ENCODE data around the gene ATF6. TPM values are rescaled to one million over a fixed set of nuclear protein-coding genes. Genes with fewer than 3 reads are reported as not detected.
"Not testable (repeated sequence)": the region's sequence is repeated elsewhere in the genome, so short reads cannot be mapped to it uniquely, and the experiment has no call there.

ATF6 gene, protein sequence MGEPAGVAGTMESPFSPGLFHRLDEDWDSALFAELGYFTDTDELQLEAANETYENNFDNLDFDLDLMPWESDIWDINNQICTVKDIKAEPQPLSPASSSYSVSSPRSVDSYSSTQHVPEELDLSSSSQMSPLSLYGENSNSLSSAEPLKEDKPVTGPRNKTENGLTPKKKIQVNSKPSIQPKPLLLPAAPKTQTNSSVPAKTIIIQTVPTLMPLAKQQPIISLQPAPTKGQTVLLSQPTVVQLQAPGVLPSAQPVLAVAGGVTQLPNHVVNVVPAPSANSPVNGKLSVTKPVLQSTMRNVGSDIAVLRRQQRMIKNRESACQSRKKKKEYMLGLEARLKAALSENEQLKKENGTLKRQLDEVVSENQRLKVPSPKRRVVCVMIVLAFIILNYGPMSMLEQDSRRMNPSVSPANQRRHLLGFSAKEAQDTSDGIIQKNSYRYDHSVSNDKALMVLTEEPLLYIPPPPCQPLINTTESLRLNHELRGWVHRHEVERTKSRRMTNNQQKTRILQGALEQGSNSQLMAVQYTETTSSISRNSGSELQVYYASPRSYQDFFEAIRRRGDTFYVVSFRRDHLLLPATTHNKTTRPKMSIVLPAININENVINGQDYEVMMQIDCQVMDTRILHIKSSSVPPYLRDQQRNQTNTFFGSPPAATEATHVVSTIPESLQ
- total RNA-seq: 46.0 and 76.2 TPM in 2 replicates

DNA sequence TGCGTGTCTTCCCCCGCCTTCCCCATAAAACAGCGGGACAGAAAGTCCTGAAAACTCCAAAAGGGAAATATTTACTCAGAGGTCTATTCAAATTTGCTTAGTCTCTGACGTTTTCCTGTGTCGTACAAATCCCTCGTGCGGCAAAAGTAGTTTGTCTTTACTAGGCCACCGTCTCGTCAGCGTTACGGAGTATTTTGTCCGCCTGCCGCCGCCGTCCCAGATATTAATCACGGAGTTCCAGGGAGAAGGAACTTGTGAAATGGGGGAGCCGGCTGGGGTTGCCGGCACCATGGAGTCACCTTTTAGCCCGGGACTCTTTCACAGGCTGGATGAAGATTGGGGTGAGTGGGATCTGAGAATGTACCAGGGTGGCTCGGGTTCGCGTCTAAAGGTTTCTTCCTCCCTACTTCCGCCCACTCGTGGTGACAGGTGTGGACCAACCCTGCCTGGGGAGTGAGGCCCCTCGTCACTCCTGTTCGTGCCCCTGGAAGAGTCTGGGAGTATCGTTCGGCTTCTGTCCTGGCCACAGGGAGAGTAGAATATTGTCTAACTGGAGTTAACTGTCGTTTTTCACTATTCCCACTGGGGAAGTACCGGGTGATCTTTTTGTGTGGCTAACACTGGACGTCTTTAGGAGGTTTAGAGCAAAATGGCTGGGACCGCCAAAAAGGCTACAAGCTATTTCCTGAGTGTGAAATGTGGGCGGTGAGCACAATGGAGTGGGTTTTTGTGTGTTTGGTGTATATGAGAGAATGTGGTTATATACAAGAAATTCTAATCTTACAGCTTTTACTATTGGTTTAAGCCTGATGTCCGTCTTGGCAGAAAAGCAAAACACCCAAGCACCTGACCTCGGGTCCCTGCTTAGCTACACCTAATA, at the start of gene ATF6:
Gene ATF6 (plus strand): TSS at position 219 of the 880 bp plus-strand sequence. CDS start 41 bp downstream, at position 260.
- peak; percentile 98 for DNase-seq (ENCODE audit: low read depth in 2 of 2)

DNA sequence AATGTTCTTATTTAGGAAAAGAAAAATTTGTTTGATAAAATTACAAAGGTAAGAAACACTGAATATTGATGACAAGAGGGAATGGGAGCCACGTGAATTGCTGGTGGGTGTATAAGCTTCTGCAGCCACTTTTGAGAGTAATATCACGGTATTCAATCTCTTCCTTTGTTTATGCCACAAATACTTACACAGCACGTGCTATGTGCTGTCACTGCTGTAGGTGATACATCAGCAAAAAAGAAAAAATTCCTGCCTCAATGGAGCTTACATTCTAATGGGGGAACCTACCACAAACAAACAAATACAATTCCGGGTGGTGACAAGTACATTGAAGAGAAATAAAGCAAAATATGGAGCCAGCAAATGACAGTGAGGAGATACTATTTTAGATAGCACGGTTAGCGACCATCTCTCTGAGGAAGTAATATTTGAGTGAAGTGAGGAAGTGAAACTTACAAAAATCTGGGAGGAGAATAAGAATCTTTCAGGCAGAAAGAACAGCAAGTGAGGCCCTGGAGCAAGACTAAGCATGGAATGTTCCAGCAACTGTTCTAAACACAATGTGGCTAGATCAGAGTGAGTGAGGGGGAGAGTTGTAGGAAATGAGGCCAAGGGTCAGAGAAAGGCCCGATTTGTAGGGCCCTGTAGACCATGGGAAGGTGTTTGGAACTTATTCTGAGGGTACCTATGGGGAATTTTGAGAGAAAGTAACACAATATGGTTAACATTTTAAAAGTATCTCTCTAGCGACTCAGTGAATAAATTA, 47.4 kb upstream of the ATF6 start:
- no peak for DNase-seq (ENCODE audit: low read depth in 2 of 2)

DNA sequence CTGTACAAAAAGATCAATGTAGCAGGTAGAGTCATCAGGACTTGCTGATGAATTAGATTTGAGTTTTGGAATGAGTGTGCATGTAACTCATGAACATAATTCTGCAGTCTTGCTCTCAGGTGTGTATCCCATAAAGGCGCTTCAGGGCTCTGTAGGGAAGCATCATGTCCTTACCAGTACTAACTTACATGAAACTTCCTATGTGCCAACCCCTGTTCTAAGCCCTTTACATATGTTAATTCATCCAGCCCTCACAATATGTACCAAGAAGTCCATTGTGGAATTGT, 46.9 kb upstream of the ATF6 start:
- DNase-seq (ENCODE audit: low read depth in 2 of 2): no peak

DNA sequence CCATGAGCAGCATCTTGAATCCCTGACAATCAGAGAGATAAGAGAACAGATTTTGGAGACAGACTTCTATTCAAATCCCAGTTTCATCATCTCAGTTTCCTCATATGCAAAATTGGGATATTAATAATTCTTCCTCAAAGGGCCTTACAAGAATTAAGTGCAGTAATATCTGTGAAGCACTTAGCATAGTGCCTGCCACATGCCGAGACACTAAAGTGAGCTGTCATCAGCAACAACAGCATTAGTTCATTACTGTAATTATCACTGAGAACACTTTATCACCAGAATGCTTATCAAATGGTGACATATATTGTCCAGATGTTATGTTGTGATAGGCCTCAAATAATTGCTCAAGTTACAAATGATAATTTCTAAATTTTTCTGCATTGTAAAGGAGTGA, 45.7 kb upstream of the ATF6 start:
- DNase-seq (ENCODE audit: low read depth in 2 of 2): no peak

DNA sequence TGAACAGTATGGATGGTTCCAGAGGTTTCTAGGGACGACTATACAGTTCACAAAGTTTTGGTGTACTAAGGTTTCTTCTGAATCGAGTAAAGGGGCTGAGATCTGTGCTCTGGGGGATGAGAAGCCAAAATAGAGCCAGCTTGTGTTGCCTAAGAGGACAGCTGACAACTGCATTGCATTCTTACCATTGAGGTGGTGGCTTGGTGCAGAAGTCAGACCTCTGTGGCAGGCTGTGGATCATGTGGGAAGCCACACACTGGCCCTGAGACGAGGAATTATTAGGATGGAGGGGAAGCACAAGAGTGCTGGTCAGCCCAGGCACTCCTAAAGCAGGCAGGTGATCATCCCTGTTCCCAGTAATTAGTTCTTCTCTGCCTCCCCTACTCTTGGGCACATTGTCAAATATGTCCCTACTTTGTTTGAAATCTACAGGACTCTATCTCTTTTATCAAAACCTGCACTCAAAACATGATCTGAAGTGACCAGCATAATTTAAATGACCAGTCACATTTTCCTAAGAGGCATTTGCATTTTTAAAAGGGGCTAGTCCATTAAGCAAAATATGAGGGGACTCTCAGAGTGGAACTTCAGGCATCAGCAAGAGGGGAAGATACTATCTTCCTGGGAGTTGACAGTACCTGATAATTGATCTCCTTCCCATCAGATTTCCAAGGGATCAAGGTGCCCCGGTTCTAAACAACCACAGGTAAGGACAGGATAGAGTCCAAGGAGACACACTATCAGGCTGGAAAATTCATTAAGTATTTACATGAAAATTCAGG, 45.0 kb upstream of the ATF6 start, which contains the start of gene FCRLB:
Gene FCRLB (plus strand): TSS at position 589 of the 782 bp plus-strand sequence. CDS start 1,129 bp downstream, outside the sequence.
- DNase-seq (ENCODE audit: low read depth in 2 of 2): no peak

DNA sequence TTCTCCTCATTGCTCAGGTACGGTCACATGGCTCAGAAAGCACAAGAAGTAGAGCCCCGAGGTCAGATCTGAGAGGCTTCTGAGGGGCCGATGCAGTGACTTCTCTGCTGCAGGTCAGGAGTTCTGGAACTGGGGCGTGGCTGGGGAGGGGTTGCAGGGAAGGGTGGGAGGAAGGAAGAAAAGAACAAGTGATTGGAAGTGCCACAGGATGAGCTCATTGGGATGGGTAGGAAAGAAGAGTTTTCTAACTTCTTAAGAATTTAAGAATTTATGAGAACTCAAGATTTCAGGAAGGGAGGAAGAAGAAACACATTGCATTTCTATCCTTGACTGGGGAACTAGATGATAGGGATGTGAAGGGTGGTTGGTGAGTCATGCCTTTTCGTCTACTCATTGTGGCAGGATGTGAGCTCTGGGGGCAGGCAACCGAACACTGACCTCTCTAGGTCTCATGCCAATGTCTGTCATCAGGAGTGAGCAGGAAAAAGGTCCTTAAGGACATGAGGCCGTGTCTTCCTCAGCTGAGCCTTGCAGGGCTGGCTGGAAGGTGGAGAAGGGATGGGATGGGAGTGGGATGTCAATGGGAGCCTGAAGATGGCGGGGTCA, 44.3 kb upstream of the ATF6 start:
- DNase-seq (ENCODE audit: low read depth in 2 of 2): peak in 1 of 2 donors; percentile 70

DNA sequence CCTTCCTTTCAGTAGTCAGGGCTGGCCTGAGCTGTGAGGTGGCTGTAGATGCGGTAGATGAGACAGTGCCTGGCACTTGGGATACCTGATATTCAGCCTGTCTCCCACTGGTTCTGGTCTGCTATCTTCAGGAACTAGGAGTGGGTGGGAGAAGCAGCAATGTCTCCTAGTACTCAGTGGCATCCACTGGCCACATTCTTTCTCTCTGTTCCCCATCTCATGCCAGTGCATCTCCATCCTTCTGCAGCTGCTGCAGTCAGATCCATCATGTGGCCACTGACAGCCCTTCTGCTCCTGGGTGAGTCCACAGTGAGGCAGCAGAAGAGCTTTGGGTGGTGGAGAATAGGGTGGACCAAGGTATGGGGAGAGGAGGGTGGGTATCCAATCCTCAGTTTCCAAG, 43.7 kb upstream of the ATF6 start:
- DNase-seq (ENCODE audit: low read depth in 2 of 2): no peak

DNA sequence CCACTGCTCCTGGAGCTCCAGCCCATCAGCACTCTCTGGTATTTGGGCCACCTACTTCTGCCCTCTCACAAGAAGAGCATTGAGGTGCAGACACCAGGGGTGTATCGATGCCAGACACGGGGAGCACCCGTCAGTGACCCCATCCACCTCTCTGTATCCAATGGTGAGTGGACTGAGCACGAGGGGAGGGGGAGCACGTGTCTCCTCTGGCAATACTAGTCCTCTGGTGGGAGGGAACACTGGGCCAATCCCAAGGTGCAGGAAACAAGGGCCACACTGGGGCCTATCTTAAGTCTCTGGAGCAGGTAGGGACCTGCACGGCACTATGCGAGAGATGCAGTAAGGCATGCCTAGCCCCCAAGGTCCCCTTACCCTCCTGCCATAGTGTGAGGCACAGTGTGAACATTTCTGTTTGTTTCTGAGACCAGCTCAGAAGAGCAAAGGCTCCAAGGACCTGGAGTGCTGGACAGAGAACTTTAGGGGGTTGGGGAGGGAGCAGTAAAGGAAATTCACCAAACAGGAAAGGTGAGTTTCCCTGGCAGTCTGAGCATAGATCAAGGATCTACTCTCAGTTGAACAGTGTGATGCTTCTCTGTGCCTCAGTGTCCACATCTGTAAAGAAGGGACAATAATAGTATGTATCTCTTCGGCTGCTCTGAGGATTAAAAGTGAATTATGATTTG, 42.5 kb upstream of the ATF6 start:
- DNase-seq (ENCODE audit: low read depth in 2 of 2): no peak

DNA sequence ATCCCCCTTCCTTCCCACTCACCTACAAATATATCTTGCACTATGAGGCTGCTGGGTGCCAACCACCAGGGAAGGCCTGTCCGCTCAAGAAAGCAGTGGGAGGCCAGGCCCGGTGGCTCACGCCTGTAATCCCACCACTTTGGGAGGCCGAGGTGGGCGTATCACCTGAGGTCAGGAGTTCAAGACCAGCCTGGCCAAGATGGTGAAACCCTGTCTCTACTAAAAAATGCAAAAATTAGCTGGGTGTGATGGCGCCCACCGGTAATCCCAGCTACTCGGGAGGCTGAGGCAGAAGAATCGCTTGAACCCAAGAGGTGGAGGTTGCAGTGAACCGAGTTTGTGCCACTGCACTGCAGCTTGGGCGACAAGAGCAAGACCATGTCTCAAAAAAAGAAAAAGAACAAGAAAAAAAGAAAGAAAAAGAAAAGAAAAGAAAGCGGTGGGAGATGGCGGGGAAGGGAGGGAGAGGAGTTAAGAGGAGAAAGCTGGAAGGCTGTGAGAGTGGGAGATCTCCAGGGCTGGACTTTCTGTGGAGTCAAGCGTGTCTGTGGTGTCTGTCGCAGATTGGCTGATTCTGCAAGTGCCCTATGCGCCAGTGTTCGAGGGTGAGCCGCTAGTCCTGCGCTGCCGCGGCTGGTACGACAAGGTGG, 40.7 kb upstream of the ATF6 start:
- not testable (repeated sequence) for DNase-seq (ENCODE audit: low read depth in 2 of 2)

DNA sequence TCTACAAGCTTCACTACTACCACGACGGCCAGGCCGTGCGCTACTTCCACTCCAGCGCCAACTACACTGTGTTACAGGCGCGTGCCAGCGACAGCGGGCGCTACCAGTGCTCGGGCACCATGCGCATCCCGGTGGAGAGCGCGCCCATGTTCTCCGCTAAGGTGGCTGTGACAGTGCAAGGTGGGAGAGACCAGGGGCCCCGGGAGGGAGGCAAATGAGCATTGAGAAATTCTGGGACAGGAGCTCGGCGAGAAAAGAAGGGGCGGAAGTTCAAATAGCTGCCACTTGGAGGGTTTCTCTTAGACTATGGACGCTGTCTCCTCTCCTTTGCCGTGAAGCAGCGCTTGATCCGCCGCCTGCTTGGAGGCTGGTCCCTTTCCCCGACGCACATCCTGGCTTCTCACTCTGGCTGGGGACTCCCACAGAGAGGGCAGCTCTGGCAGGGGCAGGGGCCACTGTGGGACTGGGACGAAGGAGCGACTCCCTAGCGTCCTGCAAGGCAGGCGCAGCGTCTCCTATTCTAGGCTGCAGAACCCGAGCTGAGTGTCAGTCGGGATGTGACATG, 40.1 kb upstream of the ATF6 start:
- DNase-seq (ENCODE audit: low read depth in 2 of 2): peak; percentile 42 to 48

DNA sequence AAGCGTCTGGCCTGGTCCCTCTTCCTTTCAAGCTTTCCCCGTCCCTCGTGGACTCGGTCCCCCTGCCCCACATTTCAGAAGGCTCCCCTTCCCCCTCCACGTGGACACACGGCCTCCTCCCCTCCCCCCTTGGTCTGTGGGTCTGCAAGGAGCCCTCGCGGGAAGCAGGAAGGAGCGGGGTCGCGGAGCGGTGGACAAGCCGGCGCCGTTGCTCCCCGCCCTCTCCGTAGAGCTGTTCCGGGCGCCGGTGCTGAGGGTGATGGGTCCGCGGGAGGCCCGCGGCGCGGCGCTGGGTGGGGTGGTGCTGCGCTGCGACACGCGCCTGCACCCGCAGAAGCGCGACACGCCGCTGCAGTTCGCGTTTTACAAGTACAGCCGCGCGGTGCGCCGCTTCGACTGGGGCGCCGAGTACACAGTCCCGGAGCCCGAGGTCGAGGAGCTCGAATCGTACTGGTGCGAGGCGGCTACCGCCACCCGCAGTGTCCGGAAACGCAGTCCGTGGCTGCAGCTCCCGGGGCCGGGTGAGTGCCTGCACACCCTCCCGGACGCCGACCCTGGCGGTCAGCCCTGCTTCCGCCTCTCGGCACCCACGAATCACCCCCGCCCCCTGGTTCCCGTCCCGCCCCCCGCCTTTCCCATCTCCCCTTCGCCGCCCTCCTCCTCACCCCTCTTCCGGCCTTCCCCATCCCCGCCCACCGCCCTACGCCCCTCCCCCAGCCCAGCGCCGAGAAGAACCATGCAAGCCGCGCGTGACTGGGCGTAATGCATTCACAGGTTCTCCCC, 39.5 kb upstream of the ATF6 start:
- DNase-seq (ENCODE audit: low read depth in 2 of 2): peak; percentile 48 to 58

DNA sequence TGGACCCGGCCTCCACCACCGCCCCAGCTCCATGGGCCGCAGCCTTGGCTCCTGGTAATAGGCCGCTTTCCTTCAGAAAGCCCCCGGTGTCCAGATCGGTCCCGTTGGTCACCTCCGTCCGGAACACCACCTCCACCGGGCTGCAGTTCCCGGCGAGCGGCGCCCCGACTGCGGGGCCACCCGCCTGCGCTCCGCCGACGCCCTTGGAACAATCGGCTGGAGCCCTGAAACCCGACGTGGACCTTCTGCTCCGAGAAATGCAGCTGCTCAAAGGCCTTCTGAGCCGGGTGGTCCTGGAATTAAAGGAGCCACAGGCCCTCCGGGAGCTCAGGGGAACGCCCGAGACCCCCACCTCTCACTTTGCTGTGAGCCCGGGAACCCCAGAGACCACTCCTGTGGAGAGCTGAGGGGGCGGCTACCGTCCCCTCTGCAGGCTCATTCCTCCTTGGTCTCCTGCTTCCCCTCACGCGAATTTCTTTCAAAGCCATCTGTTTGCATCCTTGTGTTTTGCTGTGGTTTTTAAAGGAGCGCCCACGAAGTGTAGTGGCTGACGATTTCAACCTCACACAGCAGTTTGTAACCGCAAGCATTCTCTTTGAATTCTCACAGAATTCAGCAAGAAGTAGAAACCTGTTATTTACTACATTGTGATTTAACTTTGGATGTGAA, 38.7 kb upstream of the ATF6 start:
- DNase-seq (ENCODE audit: low read depth in 2 of 2): no peak

DNA sequence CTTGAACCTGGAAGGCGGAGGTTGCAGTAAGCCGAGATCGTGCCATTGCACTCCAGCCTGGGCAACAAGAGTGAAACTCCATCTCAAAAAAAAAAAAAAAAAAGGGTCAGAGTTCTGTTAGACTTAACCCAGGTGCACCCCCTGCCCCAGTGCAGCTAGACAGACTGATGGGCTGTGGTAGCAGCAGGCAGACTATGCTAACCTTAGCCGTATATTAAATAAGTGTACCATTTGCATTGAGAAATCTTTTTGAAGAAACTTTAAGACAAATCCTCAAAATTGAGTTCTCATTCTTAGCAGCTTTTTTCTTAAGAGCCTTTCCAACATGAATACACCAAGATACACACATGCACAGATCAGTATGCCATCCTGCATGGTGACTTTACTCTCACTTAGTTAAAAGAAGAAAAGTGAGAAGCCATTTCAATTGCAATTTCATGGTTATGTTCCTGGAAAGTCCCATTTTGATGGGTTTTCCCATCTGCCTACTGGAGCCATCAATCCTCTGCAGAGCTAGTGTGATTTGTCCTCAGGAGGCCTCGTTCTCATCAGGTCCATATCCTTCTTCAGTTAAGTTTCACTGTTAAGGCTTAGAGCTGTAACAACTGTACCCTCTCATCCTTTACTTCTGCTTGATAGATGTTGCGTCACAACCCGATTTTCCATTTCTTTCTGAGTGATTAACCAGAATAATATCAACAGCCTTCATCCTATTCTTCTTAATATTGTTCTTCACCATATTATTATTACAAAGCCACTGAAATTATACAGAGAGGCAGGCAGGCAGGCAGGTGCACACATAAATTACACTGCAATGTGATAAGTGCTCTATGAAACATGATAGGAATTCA, 37.5 kb upstream of the ATF6 start:
- DNase-seq (ENCODE audit: low read depth in 2 of 2): no peak

DNA sequence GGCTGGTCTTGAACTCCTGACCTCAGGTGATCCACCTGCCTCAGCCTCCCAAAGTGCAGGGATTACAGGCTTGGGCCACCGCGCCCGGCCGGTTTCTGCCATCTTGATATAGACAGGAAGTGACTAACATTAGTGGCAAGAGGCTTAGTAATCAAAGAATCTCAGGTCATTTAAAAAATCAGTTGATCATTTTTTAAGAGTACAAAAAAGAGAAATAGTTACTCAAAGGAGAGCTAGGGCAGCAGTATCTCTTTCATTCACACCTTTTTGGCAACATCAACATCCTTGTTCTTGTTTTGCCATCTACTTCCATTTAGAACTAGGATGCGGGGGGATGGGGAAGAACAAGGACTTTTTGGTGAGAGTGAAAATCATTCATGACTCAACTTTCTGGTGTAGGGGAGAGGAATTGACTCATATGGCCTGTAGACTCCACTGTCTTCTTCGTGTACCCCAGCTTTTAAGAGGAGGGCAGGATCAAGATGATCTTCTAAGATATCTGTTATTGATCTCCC, 36.0 kb upstream of the ATF6 start:
- DNase-seq (ENCODE audit: low read depth in 2 of 2): peak in 1 of 2 donors; percentile 83

DNA sequence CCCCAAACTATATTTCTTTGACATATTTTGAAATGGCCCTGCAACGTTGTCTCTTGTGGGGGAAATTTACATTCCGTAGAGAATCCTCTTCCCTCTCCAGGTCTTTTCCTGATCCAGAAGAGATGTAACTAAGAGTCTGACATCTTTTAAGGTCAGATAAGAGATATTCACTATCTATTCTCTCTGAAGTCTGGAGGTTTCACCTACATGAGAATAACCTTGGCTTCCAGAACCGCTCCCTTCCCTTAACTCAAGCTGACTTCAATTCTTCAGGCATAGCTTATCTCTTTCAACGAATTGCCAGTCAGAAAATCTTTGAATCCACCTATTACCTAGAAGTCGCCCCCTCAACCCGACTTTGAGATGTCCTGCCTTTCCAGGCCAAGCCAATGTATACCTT, 34.9 kb upstream of the ATF6 start:
- DNase-seq (ENCODE audit: low read depth in 2 of 2): no peak
